ENCODE results near the gene AK8. TPM values are rescaled to one million over a fixed set of nuclear protein-coding genes. Genes with fewer than 3 reads are reported as not detected.

AK8 gene
- total RNA-seq, 1 donor from 2014 or later: under 0.01 TPM

DNA sequence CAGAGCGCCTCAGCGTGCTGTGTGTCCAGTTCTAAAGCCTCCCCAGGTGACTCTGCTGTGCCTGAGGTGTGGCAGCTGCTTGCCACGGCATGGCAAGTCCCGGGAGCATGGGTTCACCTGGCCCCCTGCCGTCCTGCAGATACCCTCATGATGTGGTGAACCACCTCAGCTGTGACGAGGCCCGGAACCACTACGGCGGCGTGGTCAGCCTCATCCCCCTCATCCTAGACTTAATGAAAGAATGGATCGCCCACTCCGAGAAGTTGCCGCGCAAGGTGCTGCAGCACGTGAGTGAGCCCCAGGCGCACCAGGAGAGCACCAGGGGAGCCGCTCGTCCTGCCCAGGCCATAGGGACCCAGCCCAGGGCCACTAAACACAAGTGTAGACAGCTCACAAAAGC is 10.1 kb upstream of the AK8 start:
- DNase-seq (ENCODE audit: low read depth in 2 of 2): no peak

DNA sequence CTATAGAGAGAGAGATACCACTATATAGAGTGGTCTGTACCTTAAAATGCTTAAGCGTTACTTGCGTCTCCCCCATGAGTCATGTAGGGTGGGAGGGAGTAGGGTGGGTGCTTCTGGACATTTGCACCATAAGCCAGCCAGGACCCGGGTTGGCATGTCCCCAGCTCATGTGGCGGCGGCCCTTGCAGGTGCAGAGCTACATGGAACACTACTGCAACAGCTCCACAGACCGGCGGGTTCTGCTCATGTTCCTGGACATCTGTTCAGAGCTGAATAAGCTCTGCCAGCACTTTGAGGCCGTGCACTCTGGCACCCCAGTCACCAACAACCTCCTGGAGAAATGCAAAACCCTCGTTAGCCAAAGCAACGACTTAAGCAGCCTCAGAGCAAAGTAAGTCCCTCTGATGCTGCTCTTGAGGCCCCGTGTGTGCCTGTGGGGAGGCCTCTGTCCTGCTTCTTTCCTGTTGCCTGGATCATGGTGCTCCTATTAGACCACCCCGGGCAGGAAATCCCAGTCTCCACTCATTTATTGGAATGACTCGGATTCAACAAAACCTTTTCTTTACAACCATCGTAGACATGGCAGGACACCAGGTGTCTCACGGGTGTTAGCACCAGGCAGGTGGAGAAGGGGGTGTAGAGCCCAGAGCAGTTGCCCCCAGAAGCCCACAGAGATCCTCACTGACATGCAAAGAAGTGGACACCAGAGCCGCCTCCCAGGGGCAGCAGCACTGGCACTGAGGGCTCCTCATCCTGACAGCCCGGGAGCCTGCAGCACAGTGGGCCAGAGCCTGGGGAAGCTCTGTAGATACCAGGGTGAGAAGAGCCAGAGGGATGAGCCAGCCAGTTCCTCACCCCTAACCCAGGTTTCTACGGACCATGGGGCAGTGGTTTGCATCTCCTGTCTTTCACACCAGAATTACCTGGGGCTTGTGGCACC is 9.4 kb upstream of the AK8 start:
- no peak for DNase-seq (ENCODE audit: low read depth in 2 of 2)

DNA sequence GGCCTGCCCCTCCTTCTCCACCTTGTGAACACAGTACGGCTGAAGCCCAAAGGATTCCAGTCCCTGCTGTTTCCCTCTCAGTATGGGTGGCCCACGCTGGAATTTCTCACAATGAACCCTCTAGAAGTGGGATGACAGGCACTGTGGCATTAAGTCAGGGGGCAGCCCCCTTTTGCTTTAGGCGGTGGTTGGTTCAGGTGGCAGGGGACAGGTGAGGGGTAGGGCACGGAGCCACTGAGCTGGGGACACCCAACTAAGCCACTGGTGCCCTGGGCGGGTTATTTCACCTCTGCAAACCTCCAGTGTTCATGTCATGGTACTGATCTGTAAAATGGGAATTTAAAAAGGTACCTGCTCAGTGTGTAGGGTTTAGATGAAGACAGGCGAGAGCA is 8.2 kb upstream of the AK8 start:
- DNase-seq (ENCODE audit: low read depth in 2 of 2): no peak

DNA sequence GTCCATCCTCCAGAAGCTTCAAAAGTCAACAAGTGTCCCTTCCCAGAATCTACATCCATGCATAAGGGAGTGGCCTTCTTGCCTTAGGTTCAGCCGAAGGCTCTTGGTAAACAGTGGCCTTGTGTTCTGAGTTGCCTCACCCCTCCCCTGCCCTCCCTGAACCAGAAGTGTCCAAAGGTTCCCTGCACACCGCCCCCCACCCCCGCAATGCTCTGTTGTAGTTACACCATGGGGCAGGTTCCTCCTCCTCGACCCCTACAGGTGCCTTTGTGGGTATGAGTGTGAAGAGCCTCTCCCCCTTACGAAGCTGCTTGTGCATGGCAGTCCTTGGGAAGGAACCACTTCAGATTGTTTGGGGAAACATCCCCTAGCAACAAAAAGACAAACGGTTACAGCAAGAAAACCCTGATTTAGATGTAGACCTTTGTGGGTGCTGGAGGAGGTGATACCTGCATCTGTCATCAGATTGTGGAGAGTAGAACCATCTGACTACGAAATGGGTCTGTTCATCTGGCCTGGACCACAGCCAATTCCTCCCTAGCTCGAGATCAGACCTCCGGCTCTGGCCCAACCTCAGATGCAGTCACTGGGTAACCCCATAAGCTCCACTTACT is 7.7 kb upstream of the AK8 start:
- no peak for DNase-seq (ENCODE audit: low read depth in 2 of 2)

DNA sequence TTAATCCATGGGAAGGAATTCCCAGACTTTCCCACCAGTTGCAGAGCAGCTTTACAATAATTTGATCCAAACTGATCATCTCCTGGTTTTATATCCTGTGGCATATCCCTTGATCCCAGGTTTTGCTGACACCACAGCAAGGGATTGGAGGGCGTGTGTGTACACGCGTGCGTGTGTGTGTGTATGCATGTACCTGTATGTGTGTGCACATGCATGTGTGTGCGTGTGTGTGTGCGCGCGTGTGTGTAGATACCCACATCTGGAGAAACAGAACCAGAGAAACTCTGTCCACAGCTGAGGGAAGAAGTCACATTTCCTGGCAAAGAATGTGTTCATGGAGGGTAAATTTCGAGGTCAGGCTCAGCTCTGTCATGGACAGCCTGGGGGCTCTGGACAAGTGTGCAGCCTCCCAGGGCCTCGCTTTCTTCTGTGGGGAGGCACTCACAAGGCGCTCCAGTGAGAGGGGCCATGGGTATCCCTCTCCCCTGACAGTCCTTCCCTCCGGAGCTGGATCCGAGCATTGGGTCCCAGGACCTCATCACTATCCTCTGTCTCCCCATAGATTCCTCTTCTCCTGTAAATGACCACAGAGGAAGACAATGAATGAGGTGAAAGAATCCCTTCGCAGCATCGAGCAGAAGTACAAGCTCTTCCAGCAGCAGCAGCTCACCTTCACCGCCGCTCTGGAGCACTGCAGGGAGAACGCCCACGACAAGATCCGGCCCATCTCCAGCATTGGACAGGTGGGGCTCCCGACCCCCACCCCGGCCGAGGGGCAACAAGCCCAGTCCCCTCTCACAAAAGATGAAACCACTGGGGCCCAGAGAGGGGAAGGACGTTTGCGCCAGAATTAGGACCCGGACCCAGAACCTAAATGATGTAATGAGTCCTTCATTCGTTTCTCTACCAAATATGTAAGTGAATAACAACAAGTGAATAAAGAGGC is 5.5 kb upstream of the AK8 start:
- no peak for DNase-seq (ENCODE audit: low read depth in 2 of 2)

DNA sequence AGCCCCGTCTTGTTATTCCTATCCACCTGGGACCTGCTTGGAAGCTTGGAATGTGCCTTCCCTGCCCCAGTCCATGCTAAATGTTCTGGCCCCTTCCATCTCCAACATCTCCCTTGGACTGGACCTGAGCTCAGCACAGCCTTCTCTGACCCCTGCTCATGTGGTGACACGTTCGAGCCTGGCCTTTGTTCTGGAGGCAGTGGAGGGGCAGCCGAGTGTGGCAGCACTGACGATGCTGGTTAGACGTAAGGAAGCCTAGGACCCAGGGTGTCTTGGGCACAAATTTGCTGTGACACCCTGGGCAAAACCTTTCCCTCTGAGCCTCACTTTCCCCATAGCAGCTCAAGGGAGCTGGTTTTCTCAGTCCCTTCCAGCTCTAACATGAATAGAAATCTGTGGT is 4.5 kb upstream of the AK8 start:
- no peak for DNase-seq (ENCODE audit: low read depth in 2 of 2)

DNA sequence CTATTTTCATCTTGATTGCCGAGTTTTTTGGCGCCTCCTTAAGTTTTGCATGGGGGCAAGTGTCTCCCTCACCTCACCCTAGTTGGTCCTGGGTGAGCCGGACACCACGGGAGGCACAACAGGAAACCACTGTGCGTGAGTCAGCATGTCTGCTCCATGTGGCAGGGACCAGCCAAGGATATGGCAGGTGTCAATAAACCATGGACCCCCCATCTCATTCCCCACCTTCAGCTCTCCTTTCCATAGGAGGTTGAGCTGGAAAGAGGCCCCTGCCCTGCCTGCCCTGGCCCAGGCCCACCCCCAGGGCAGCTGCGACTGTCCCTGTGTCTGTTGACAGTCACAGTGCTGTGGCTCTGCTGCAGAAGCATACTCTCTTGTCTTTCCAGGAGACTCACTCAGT is 3.7 kb upstream of the AK8 start:
- peak in 1 of 2 donors; percentile 9 for DNase-seq (ENCODE audit: low read depth in 2 of 2)

DNA sequence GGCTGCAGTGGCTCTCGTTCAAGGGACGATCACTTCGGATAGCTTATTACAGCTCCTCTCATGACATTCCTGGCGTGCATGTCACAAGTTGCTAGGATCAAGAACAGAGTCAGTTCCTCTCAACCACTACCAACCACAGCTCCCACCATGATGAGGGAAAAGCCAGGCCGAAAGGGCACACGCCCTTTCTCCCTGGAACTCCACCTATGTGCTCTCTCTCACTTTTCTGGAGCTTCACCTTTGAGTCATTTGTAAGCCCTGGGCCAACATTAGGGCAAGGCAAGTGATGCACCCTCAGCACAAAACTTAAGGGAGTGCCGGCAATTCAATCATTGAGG is 2.2 kb upstream of the AK8 start:
- no peak for DNase-seq (ENCODE audit: low read depth in 2 of 2)

DNA sequence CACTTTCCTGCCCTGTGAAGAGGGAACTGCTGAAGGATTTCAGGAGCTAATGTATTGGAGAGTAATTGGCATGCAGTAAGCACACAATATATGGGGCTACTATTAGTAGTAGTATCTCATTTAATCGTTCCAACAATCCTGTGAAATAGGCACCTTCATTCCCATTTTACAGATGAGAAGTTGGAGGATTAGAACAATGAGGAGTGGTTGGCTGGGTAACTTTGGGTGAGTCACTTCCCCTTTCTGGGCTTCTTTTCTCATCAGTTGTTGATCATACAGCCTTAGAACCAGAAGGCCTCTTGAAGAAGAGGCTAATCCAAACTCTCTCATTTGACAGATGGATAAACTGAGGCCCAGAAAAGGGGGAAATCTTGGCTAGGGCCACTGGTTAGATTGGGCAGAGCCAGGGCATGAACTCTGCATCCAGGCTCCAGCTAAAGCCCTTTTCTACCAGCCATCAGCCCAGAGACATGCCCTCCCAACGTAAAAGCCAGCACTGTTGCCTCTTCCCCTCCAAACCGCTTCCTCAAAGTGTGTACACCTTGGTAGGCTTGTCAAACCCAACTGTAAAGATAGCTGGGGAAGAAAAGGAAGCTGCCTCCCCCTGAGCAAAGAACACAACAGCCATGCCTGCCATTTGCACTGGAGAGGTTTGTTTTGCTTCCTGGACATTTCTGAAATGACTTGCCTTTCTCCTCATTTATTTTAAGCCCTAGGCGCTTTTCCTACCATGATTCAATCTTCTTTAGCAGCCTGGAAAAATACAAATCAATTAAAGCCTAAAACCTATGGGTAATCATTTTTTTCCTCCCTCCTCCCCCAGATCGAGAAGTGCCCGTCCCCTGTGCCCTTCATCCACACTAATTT is 1.6 kb upstream of the AK8 start:
- DNase-seq (ENCODE audit: low read depth in 2 of 2): no peak

DNA sequence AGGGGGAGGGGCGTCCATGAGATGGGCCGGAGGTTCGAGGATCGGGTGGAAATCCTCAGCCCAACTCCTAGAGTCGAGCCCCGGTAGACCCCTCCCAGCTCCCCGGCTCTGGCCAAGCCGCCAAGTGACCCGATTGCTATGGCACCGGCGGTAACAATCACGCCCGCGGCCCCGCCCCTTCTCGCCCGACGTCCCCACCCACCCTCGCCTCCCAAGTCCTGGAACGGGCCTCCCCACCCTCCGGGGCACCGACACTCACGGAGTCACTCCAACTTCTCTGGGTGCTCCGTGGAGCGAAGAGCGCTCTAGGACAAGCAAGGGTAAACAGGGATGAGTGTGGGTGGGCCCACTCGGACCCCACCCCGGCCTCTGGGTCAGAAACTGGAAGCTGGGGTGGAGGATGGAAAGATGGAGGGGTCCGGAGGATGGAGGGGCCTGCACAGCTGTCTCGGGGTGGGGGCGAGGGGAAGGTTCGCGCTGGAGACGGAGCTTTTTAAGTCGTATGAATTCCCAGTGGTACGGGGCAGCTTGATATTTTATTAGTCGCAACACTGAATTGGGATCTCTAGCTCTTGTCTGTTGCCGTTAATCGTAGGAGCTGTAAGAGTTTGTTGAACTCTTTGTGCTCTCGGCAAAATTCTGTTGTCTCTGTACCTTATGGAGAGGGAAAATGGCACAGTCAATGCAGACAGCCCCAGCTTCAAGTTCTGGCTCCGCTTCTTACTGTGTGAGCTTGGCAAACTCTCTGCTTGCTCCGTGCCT is 792 bp upstream of the AK8 start, which contains the start of gene SPACA9:
Gene SPACA9, plus strand, starts transcription at position 204 of the 762 bp plus-strand sequence. CDS start 5,050 bp downstream, outside the sequence.
- DNase-seq (ENCODE audit: low read depth in 2 of 2): peak; percentile 12 to 52

DNA sequence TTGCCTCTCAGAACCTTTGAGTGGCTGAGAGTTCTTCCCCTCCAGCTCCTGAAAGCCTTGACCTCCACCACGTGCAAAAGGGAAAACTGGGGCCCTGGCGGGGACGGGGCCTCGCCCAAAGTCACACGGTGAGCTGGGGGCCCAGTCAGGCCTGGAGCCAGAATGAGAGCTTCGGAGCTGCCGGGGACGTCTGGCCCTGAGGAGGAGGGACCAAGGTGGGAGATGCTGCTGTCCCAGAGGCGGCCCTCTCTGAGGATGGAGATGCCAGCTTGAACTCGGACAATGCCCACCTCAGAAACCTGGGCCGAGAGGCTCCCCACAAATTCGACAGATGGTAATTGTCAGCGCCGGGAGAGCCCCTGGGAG is 643 bp downstream of the AK8 start:
- no peak for DNase-seq (ENCODE audit: low read depth in 2 of 2)

DNA sequence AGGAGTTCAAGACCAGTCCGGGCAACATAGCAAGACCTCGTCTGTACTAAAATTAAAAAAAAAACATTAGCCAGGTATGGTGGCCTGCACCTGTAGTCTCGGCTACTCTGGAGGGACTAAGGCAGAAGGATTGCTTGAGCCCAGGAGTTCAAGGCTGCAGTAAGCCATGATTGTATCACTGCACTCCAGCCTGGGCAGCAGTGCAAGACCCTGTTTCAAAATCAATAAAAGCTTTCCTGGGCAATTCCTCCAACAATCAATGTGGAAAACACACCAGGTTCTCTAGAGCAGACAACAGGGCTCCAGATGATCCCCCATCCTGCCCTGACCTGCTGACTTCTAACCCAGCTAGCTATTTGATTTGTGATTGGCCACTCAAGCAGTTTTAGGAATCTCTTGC is 1.2 kb downstream of the AK8 start:
- DNase-seq (ENCODE audit: low read depth in 2 of 2): no peak

DNA sequence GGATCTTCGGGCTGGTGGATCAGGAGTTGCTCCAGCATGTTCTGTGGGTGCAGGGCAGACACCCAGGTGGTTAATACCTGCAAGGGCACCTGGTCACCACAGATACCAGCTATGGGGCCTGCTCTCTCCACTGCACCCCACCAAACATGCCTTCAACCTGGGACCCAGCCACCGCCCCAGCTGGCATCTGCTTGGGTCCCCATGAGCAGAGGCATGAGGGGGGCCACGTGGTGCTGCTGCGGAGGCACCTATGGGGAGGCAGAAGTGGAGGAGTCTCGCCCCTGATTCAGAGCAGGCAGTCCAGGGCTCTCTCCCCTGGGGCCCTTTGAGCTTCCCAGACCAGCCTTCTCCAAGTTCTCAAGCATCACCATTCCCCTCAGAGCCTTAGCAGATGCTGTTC is 2.9 kb downstream of the AK8 start:
- no peak for DNase-seq (ENCODE audit: low read depth in 2 of 2)

DNA sequence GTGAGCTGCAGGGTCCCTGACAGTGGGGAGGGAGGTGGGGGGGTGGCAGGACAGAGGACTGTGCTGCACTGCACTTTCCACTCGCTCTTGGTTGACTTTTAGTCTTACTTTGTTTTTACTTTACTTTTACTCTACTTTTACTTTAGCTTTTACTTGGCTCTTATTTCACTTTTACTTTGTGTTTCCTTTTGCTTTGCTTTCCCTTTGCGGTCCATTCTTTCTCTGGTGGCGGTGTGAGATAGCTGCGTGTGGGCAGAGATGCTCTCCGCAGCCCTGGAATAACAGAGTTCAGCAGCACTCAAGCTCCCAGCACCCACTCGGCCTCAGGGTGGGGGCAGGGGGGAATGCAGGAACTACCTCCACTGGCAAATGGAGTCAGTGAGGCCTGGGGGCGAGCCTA is 4.7 kb downstream of the AK8 start:
- no peak for DNase-seq (ENCODE audit: low read depth in 2 of 2)

DNA sequence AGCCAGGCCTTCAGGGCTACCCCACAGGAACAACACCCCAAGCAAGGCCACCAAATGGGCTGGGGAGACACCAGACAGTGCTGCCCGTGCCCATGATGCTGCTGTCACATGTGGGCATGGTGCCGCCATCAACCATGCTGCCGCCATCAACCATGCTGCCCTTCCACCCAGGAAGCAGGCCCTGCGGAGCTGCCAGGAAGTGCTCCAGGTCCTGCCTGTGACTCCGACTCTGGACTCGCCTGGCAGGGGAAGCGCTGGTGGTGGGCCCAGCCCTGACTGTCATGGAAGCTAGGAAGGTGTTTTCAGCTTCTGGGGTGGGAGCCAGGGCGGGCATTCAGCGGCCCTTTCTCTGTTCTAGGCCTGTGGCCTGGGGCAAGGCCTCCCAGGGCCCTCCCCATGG is 8.8 kb downstream of the AK8 start:
- DNase-seq (ENCODE audit: low read depth in 2 of 2): no peak

DNA sequence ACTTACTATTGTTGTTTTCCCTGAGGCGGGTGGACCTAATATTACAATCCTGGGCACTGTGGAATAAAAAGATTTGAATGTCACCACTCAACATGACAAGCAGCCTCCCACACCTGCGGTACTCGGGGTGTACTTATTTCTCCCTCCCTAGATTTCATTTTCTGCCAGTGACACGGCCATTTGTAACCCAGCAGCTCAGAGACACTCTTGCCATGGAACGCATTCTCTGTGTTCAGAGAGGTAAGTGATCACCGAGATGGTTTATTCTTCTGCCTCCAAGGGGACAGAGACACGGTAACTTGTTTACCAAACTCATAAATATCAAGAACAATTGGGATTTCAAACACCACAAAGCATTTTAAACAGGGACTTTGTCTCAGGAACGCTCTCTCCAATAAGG is 11.2 kb downstream of the AK8 start:
- no peak for DNase-seq (ENCODE audit: low read depth in 2 of 2)

DNA sequence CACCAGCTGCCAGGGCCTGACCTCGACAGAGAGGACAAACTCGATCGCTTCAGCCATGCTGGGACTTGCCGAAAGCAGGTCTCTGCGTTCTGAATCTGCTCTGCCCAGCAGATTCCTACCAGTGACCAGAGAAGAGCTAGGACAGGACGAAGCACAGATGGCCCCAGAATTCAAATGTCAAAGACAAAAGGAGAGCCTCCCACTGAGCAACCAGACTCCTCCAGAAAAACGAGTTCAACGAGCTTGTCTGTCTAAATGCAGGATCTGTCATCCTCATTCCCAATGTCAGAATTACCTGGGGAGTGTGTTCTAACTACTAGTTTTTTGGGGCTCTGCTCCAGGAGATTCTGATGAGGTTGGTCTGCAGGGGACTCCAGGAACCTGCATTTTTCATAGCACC is 13.4 kb downstream of the AK8 start:
- DNase-seq (ENCODE audit: low read depth in 2 of 2): no peak

DNA sequence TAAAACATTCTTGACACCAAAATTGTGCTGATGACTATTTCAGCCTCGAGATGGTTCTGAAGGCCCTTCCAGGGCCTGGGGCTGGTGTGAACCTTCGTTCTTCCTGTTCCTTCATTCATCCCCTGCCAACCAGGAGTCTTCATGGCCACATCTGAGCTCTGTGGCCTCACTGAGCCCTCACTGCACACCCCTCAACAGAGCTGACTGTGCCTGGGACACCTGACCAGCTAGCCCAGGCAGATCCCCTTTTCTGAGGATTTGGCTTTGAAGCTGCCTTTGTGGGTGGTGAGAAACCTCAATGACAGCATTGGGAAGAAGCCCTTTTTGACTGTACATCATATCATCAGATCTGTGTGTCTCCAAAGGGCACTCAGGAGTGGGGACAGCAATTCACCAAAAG is 13.8 kb downstream of the AK8 start:
- DNase-seq (ENCODE audit: low read depth in 2 of 2): no peak

DNA sequence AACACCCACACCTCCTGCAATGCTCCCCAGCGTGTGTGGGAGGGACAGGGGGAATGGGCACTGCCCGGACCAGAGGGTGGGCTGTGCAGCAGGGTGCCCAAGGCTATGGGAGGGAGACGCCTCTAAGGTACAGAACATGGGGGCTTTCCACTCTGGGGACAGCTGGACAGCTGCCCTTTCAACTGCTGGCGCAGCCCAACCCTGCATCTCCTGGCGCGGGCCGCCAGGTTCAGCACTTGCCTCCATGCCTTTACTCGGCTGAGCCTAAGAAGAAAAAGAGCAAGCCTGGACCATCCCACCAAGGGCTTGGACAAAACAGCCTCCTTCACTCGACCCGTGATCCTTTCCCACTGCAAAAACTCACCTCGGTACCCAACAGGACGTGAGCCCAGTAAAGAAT is 15.0 kb downstream of the AK8 start:
- DNase-seq (ENCODE audit: low read depth in 2 of 2): no peak

DNA sequence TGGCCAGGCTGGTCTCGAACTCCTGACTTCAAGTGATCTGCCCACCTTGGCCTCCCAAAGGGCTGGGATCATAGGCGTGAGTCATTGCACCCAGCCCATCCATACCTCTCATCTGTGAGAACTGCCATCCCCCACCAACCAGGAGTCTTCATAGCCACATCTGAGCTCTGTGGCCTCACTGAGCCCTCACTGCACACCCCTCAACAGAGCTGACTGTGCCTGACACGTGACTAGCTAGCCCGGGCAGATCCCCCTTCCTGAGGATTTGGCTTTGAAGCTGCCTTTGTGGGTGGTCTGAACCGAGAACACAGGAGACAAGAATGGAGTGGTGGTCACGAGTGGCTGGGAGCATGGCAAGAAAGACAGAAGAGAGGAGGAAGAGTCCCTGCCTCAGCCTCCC is 15.6 kb downstream of the AK8 start:
- no peak for DNase-seq (ENCODE audit: low read depth in 2 of 2)

Data from dermis microvascular lymphatic vessel endothelial cell (primary cell).